Neural cell (in vitro differentiated cells): ENCODE measurements around the gene VPS37C. TPM values are rescaled to one million over a fixed set of nuclear protein-coding genes. Genes with fewer than 3 reads are reported as not detected.
A peak's percentile ranks its signal among the peaks of the same experiment; 100 is the strongest.

ENCODE experiments used
- H2AFZ ChIP-seq: fragments of 200-600, 300-800 bp; sonication (generic), shearing (Covaris generic); 2 replicates; pipeline ENCODE4 v1.6.0; 2014; ENCODE audit warnings: low read depth, mild to moderate bottlenecking, antibody characterized with exemption, low read length, moderate library complexity
- H3F3A ChIP-seq: fragments of 200-600 bp; shearing (Covaris generic); 2 replicates; pipeline ENCODE4 v1.6.1; 2016; ENCODE audit warnings: mild to moderate bottlenecking, moderate library complexity, mixed read lengths, antibody characterized with exemption, low read length; ENCODE audit not compliant: insufficient read depth, poor library complexity, severe bottlenecking
- H3K27ac ChIP-seq: fragments of 200-600, 300-800 bp; sonication (generic), shearing (Covaris generic); 2 replicates; pipeline ENCODE4 v1.5.1; 2014; ENCODE audit warnings: mild to moderate bottlenecking, low read length, moderate library complexity
- H3K27me3 ChIP-seq: fragments of 300-800, 200-600 bp; sonication (generic), shearing (Covaris generic); 2 replicates; pipeline ENCODE4 v1.6.0; 2014; ENCODE audit warnings: mild to moderate bottlenecking, low read depth, low read length, moderate library complexity; ENCODE audit not compliant: insufficient read depth
- H3K36me3 ChIP-seq: fragments of 300-800, 200-600 bp; sonication (generic), shearing (Covaris generic); 2 replicates; pipeline ENCODE4 v1.5.1; 2014; ENCODE audit warnings: mild to moderate bottlenecking, antibody characterized with exemption, low read length, moderate library complexity; ENCODE audit not compliant: insufficient read depth
- H3K4me2 ChIP-seq: fragments of 300-800, 200-600 bp; sonication (generic), shearing (Covaris generic); 2 replicates; pipeline ENCODE4 v1.6.0; 2014; ENCODE audit warnings: mild to moderate bottlenecking, low read length
- H3K4me3 ChIP-seq: fragments of 300-800, 200-600 bp; sonication (generic), shearing (Covaris generic); 2 replicates; pipeline ENCODE4 v1.5.1; 2014; ENCODE audit warnings: mild to moderate bottlenecking, low read length, moderate library complexity
- H3K79me2 ChIP-seq: fragments of 200-600 bp; shearing (Covaris generic); replicated peaks from 2 replicates; pipeline ENCODE4 v1.6.0; 2014; ENCODE audit warnings: mild to moderate bottlenecking, low read length, moderate library complexity; ENCODE audit not compliant: insufficient read depth
- H3K9ac ChIP-seq: fragments of 300-800, 200-600 bp; sonication (generic), shearing (Covaris generic); 2 replicates; pipeline ENCODE4 v1.6.1; 2016; ENCODE audit warnings: mild to moderate bottlenecking, low read length, mixed read lengths
- H3K9me2 ChIP-seq: fragments of 200-600 bp; shearing (Covaris generic); 2 replicates; pipeline ENCODE4 v1.6.1; 2016; ENCODE audit warnings: mild to moderate bottlenecking, low read length, mixed read lengths; ENCODE audit not compliant: insufficient read depth
- H3K9me3 ChIP-seq: fragments of 200-600, 300-800 bp; sonication (generic), shearing (Covaris generic); 2 replicates; pipeline ENCODE4 v1.6.1; 2016; ENCODE audit warnings: mild to moderate bottlenecking, mixed run types, low read length, moderate library complexity, mixed read lengths
- H4K20me1 ChIP-seq: fragments of 200-600 bp; shearing (Covaris generic); 2 replicates; pipeline ENCODE4 v1.6.1; 2016; ENCODE audit warnings: mild to moderate bottlenecking, mixed run types; ENCODE audit not compliant: insufficient read depth
- EP300 ChIP-seq: fragments of 450-650 bp; conservative IDR thresholded peaks from 2 replicates; pipeline ENCODE4 v1.6.1; 2014; ENCODE audit warnings: antibody characterized with exemption, mild to moderate bottlenecking, moderate library complexity; ENCODE audit not compliant: poor library complexity, severe bottlenecking
- EZH2 ChIP-seq: fragments of 200-600, 300-800 bp; shearing (Covaris generic), sonication (generic); IDR thresholded peaks from 2 replicates; pipeline ENCODE4 v1.6.1; 2014; ENCODE audit warnings: antibody characterized with exemption, low read length, borderline replicate concordance, mild to moderate bottlenecking; ENCODE audit not compliant: insufficient read depth, poor library complexity, severe bottlenecking
- MXI1 ChIP-seq: fragments of 450-650 bp; conservative IDR thresholded peaks from 2 replicates; pipeline ENCODE4 v1.6.1; 2014; ENCODE audit warnings: antibody characterized with exemption, mild to moderate bottlenecking; ENCODE audit not compliant: poor library complexity, severe bottlenecking
- POLR2AphosphoS5 ChIP-seq: IDR thresholded peaks from 2 replicates; pipeline ENCODE4 v1.6.1; 2012
- RAD21 ChIP-seq: fragments of 450-650 bp; conservative IDR thresholded peaks from 2 replicates; pipeline ENCODE4 v1.6.1; 2014; ENCODE audit warnings: antibody characterized with exemption, mild to moderate bottlenecking, moderate library complexity
- REST ChIP-seq: IDR thresholded peaks from 2 replicates; pipeline ENCODE4 v1.6.1; 2012; ENCODE audit warnings: borderline replicate concordance
- SMC3 ChIP-seq: fragments of 450-650 bp; conservative IDR thresholded peaks from 2 replicates; pipeline ENCODE4 v1.6.1; 2014; ENCODE audit warnings: antibody characterized with exemption, mild to moderate bottlenecking, moderate library complexity; ENCODE audit not compliant: poor library complexity
- TAF1 ChIP-seq: IDR thresholded peaks from 2 replicates; pipeline ENCODE4 v1.6.1; 2012; ENCODE audit warnings: low read depth
- polyA plus RNA-seq: library from polyadenylated mRNA; depleted of rRNA; stranded (reverse); fragments of >200 nt; gene quantifications from 2 replicates; pipeline ENCODE4 v1.2.3, GENCODE V29; 2014
- TF ChIP-seq, protein P1 (sequence below): fragments of 450-650 bp; IDR thresholded peaks from 2 replicates; pipeline ENCODE4 v1.5.1; 2014; ENCODE audit warnings: antibody characterized with exemption, mild to moderate bottlenecking, moderate library complexity; ENCODE audit not compliant: poor library complexity, severe bottlenecking

VPS37C gene
- polyA plus RNA-seq, 1 donor from 2014 or later: 7.3 TPM

DNA sequence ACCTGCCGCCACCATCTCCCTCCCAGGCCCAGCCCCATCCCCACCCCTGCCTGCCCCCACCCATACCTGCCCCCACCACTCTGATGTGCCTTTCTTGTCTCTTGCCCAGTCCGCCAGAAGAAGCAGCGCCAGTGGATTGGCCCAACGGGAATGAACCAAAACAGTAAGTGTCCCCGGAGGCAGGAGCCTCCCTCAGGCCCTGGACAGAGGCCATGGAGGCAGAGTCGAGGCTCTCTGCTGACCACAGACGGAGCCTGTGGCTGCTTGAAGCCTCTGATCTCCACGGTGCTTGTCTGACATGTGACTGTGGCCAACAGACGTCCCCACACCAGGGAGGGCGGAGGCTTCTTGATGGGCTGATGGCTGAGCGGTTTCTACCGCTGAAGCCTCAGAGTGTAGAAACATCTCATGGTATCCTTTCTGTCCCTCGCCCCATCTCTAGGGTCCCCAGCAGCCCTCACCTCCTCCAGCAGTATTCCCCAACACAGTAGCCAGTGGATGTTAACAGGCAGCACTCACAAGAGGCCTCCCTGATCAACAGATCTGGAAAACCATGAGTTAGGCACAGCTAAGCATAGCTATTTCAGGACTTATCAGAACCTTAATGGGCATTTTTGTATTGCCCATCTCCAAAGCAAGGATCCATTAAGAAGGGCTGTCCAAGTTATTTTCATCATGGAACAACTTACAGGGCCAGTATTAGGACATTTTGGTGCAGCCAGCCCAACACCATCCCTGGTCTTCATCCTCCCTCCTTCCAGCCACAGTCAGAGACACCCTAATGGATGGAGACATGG is 37.3 kb downstream of the VPS37C start:
- Histone ChIP-seq H3K79me2 (no peaks in the 10 kb centered on the region), H3K4me2 (no peak overlapping the region), H3K27ac (peak overlapping the region; percentile 28), H3K4me3 (no peak overlapping the region), H3K9me2 (no peaks in the 10 kb centered on the region), H4K20me1 (no peaks in the 10 kb centered on the region), H3K9me3 (no peaks in the 10 kb centered on the region), H3K9ac (no peak overlapping the region), H3F3A (no peaks in the 10 kb centered on the region), H2AFZ (no peak overlapping the region), H3K27me3 (no peaks in the 10 kb centered on the region), H3K36me3 (no peaks in the 10 kb centered on the region)
- TF ChIP-seq EZH2 (no peak), SMC3 (no peak)
- TF ChIP-seq, protein P1, sequence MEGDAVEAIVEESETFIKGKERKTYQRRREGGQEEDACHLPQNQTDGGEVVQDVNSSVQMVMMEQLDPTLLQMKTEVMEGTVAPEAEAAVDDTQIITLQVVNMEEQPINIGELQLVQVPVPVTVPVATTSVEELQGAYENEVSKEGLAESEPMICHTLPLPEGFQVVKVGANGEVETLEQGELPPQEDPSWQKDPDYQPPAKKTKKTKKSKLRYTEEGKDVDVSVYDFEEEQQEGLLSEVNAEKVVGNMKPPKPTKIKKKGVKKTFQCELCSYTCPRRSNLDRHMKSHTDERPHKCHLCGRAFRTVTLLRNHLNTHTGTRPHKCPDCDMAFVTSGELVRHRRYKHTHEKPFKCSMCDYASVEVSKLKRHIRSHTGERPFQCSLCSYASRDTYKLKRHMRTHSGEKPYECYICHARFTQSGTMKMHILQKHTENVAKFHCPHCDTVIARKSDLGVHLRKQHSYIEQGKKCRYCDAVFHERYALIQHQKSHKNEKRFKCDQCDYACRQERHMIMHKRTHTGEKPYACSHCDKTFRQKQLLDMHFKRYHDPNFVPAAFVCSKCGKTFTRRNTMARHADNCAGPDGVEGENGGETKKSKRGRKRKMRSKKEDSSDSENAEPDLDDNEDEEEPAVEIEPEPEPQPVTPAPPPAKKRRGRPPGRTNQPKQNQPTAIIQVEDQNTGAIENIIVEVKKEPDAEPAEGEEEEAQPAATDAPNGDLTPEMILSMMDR: no peak

- Histone ChIP-seq H3K79me2 (no peaks in the 10 kb centered on the region), H3K27ac (no peak overlapping the region), H2AFZ (no peak overlapping the region), H3K9me2 (no peaks in the 10 kb centered on the region), H3K9ac (no peak overlapping the region), H3K9me3 (no peaks in the 10 kb centered on the region), H4K20me1 (no peaks in the 10 kb centered on the region), H3K4me2 (no peak overlapping the region), H3K4me3 (no peak overlapping the region), H3K36me3 (no peaks in the 10 kb centered on the region), H3K27me3 (no peaks in the 10 kb centered on the region), H3F3A (no peaks in the 10 kb centered on the region)
- TF ChIP-seq, protein P1: no peak
- no peak for TF ChIP-seq RAD21
- no peak for TF ChIP-seq EP300
- no peak for TF ChIP-seq TAF1
- no peak for TF ChIP-seq EZH2
- no peak for TF ChIP-seq REST
- TF ChIP-seq MXI1: no peak
- no peak for TF ChIP-seq POLR2AphosphoS5
- no peak for TF ChIP-seq SMC3
These were observed 38.5 kb downstream of the VPS37C start for GRCh38 chr11:61122761-61123160.
